ENCODE measurements around the gene ANKEF1. TPM values are rescaled to one million over a fixed set of nuclear protein-coding genes. Genes with fewer than 3 reads are reported as not detected.

ANKEF1 gene
- total RNA-seq, 1 experiment from 2014 or later, result 7.1 TPM

DNA sequence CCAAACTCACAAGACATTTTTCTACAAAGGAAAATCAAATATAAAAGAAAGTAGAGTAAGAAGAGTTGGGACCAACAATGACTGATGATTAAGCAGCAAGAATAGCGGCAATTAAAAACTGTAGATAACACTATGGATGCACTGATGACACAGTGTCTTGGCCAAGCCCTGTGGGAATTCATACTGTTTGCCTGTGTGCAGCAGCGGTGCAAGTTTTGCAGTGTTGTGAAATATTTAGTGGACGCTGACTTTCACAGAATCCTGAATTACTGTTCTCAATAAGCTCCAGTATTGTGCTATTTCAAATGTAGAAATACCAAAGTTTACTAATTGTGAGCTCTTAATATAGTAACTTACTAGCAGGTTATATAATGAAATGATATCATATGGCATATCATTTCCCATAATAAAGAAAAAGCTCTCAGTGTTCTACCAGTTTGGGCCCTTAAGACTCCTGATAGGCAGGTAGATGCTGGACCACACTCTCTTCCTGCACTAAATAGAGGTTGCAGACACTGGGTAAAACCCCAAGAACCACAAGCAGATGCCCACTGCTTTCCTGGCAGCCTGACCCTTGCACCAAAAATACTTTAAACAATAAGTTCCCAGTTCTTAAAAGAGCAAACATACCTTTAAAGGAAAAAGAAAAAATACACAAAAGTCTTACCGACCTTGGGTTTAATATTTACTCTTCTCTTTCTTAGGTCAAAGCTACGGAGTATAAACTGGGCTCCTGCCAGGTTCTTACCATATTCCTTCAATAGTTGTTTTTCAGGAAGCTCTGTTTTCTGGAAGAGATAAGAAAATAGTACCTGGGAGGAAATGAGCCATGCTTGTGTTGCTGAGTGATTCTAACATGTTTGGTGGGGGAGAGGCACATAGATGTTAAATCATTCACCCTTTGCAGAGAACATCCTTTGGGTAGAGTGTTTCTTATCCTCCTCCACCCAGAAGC is 41.6 kb downstream of the ANKEF1 start:
- DNase-seq (ENCODE audit: low read depth), result peak; percentile 28
- in situ Hi-C loops (cut with HindIII; ENCODE audit: low pct_unique_long_range_greater_than_20kb, low sequenced_read_pairs), result no loop called here

DNA sequence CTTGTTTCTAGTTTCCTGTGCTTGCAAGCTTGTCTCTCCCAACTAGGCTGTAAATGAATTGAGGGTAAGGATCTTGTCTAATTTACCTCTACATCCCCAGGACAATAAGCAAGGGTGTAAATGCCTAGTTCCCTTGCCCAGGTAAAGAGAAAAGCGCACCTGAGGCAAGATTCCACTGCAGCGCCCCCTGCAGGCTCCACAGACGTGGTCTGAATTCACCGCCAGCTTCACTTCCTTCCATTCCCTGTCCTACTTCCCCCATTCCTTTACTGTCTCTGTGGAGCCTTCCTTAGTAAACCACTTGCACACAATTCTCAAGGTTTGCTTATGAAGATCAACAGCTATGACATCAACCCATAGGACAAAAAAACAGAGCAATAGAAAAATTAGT is 42.3 kb downstream of the ANKEF1 start:
- in situ Hi-C loops (cut with HindIII; ENCODE audit: low pct_unique_long_range_greater_than_20kb, low sequenced_read_pairs), result no loop called here
- DNase-seq (ENCODE audit: low read depth), result no peak

DNA sequence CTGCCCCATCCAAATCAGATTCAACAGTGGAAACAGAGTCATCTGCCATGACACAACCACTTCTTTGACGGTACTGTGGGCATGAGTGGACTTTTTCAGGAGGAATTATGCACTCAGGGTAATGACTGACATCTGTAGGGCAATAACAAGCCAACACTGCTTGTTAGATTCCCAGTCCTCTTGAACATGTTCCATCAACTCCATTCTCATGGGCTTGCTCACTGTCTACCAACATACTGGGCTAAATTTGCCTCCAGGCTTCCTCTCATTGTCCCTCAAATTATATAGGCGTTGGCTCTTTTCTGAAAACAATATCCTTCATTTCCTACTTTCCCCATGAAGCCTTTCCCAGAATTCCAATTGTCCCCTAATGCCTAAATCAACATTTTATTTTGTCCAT is 43.1 kb downstream of the ANKEF1 start:
- no peak for DNase-seq (ENCODE audit: low read depth)
- in situ Hi-C loops (cut with HindIII; ENCODE audit: low pct_unique_long_range_greater_than_20kb, low sequenced_read_pairs), result no loop called here

DNA sequence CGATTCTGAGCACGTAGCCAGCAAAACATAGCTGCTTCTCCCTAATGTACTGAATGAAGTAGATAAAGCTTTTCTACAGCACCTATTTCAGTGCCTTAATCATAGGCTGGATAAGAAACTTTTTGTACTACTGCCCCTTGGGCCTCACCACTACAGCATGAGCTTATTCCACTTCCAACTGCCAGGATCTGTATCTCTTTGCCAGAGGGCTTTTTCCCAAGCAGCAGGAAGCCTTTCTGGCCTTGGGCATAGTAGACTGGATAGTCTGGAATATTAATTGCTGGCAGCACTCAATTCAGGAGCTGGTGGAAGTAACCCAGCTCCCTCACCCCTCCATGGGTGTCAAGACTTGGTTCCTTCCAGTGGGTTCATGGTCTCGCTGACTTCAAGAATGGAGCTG is 43.6 kb downstream of the ANKEF1 start:
- DNase-seq (ENCODE audit: low read depth), result no peak
- in situ Hi-C loops (cut with HindIII; ENCODE audit: low pct_unique_long_range_greater_than_20kb, low sequenced_read_pairs), result no loop called here

DNA sequence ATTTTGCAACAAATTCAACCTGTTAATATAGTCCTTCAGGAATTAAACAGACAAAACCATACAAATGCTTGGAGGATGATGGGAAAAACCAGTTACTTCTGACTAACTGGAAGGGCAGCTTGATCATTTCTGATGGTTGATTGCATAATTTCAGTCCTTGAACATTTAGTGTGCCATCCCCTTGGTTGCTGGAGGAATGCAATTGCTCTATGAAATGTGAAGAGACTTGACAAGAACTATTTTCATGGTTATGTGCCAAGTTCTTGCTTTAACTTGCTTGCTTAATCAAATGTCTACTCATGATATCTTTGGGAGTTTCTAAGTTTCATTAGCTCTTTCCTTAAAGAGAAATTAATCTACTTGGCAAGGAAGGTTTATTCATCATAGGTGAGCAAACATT is 45.2 kb downstream of the ANKEF1 start:
- in situ Hi-C loops (cut with HindIII; ENCODE audit: low pct_unique_long_range_greater_than_20kb, low sequenced_read_pairs), result no loop called here
- DNase-seq (ENCODE audit: low read depth), result no peak

DNA sequence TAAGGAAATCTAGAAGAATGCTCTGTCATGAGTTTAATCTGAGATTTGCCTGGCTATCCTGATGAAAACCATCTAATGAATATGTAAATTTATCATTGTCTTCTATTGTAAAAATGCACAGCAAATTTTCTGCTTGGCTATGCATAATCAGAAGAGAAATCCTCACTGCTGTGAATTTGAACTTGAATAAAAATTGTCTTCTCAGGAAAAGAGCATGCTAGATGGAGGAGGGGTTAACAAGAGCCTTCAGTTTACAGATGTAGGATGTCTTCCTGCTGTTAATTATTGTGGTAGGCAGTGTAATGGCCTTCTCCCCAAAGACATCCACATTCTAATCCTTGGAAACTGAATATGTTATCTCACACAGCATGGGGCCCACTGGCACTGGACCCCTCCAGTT is 45.8 kb downstream of the ANKEF1 start:
- DNase-seq (ENCODE audit: low read depth), result no peak
- in situ Hi-C loops (cut with HindIII; ENCODE audit: low pct_unique_long_range_greater_than_20kb, low sequenced_read_pairs), result no loop called here

DNA sequence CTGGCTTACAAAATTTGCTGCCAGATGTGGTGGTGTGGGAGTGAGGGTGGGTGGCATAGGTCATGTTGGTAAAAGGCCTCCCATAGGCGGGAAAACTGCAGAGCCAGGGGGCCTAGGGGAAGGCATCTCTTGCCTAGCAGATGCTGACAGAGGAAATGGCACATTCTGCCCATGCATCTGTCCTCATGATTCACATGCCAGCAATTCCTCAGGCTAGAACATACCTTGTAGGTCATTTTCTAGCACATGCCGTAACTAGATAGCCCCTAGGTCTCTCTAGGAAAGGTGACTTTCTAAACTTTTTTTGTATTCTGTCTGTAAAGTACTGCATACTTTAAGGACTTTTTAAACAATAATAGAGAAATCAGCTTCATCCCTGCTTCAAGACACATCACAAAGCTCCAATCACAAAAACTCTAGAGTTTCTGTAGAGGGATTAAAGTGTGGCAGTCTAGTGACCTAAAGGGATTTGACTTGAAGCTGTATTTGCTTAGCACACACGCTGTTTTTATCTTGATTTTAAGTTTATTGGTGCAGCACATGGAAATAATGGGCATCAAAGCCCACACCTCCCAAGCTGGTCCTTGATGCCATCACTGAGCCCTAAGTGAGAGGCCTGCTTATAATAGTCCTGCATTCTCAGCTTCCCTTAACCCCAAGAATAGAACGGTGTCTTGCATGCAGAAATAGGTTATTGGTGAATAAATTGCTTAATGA is 55.2 kb downstream of the ANKEF1 start:
- in situ Hi-C loops (cut with HindIII; ENCODE audit: low pct_unique_long_range_greater_than_20kb, low sequenced_read_pairs), result no loop called here
- DNase-seq (ENCODE audit: low read depth), result no peak

DNA sequence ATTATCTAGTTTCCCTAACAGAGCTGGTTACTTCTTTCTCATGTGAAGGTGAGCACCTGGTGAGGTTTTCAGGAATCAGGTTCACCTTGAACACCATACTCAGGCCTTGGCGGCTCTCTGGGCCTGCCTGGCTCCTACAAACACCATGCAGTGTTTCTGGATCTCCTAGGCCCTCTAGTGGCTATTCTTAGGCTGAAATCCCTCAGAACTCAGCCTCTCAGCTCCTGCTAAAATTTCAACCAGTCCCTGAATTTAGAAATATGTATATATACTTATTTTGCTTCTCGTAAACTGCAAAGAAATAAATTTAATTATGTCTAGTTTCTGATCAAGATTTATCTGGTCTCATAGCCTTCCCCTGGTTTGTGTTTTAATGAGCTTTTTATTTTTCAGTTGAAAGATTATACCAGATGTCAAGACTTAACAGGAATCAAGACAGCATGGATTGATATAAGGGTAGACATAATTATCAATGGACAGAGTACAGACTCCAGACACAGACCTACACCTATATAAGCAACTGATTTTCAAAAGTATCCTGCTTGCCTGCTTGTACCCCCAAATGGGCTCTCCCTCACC is 55.9 kb downstream of the ANKEF1 start:
- in situ Hi-C loops (cut with HindIII; ENCODE audit: low pct_unique_long_range_greater_than_20kb, low sequenced_read_pairs), result no loop called here
- DNase-seq (ENCODE audit: low read depth), result peak; percentile 35

DNA sequence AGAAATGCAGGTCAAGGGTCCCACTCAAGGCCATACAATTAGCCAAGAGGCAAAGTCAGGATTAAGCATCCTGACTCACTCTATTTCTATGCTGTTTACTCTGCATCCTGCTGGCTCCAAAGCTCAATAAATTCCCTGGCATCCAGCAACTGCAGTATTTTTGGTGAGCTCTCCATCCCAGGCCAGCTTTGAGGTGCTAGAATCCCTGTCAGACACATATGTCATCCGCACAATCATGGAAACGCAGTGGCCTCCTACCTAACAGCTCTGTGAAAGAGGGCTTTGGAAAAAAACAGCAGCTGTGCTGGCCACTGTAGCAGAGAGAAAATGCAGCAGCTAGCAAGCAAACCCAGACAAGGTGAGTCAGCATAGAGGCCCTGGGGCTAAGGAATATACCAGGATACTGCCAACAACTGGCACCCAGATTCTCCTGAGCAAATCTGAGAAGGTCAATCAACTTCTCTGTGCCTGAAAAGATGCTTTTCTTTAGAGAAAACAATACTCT is 58.4 kb downstream of the ANKEF1 start:
- in situ Hi-C loops (cut with HindIII; ENCODE audit: low pct_unique_long_range_greater_than_20kb, low sequenced_read_pairs), result no loop called here
- DNase-seq (ENCODE audit: low read depth), result peak; percentile 61

DNA sequence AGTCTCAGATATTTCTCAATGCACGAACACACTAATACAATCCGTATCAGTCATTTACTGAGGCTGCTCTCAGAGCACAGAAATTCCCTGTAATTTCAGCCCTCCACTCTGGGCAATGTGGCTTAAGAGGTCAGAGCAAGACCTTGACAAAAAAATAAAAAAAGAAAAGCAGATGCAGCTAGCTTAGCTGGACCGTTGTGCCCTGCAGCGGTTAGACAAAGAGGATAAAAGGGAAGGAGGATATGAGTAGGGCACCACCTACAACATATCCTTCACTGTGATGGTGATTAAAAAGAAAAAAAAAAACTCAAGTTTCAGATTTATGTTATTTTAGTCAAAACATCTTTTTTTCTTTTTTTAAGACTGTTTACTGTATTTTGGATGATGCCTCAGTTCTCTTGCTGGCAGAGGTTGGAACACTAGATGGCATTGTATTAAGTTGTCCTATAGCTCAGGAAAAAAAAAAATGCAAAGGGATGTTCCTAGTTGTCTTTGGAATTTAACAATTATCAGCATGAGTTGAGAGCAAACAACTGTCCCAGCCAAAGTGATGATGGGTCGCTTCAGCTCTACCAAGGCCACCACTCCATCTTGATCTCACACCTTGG is 59.9 kb downstream of the ANKEF1 start:
- no peak for DNase-seq (ENCODE audit: low read depth)

DNA sequence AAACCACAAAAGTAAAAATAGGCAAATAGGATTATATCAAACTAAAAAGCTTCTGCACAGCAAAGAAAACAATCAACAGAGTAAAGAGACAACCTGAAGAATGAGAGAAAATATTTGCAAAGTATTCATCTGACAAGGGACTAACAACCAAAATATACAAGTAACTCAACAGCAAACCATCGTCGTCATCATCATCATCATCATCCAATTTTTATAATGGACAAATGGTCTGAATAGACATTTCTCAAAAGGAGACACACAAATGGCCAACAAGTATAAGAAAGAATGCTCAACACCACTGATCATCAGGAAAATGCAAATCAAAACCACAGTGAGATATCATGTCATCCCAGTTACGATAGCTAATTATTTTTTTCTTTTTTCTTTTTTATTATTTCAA is 62.0 kb downstream of the ANKEF1 start:
- in situ Hi-C loops (cut with HindIII; ENCODE audit: low pct_unique_long_range_greater_than_20kb, low sequenced_read_pairs), result no loop called here
- no peak for DNase-seq (ENCODE audit: low read depth)

More for the DNA sequence above, 59.9 kb downstream of the ANKEF1 start:
- in situ Hi-C loops (cut with HindIII; ENCODE audit: low pct_unique_long_range_greater_than_20kb, low sequenced_read_pairs), result no loop called here

DNA sequence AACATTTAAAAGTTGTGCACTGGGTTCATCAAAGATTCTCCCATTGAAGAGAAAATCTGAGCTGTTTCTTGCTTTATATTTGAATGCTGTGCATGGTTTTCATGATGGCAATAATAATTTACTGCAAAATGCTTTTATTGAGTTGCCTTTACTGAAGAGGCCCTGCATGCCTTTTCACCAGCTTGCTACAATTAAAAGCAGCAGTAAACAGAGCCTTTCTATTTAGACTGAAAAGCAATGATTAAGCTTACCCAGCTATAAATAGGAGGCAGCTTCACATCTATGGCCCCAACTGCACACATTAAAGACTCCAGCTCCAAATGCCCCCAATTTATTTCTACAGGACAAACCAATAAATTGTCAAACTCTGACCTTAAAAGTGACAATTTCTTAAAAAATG is 70.3 kb downstream of the ANKEF1 start:
- no peak for DNase-seq (ENCODE audit: low read depth)
- in situ Hi-C loops (cut with HindIII; ENCODE audit: low pct_unique_long_range_greater_than_20kb, low sequenced_read_pairs), result no loop called here

Other genes starting within 250 kb of the ANKEF1 start
- gene PAK5, start 195.9 kb upstream of the ANKEF1 start, total RNA-seq (2014; rRNA removed; shearing (Covaris generic); ENCODE audit: low replicate concordance), result not detected in 2 replicates
- 2.6 and 3.2 TPM in 2 replicates for gene SNAP25, start 183.8 kb downstream of the ANKEF1 start, total RNA-seq (2014; rRNA removed; shearing (Covaris generic); ENCODE audit: low replicate concordance)